Thyroid gland (tissue), 4 donors: Measurements from ENCODE around the gene DCLK2. TPM values are rescaled to one million over a fixed set of nuclear protein-coding genes. Genes with fewer than 3 reads are reported as not detected.

Experiments
- DNase-seq, 2 donors: peaks; one replicate each; pipeline ENCODE4 v3.0.0-alpha.2; 2019
- H3K27ac ChIP-seq, 3 donors: fragments of 200-600 bp; sonication (generic); 1 replicate in 2 of 3; 2 replicates in 1 of 3; pipeline ENCODE4 v1.5.1; 2016 to 2019; ENCODE audit warnings: mild to moderate bottlenecking in 1 of 3, moderate library complexity in 1 of 3
- H3K27me3 ChIP-seq: fragments of 200-600 bp; sonication (generic); one replicate; pipeline ENCODE4 v1.5.1; 2019
- H3K36me3 ChIP-seq, 2 donors: fragments of 200-600 bp; sonication (generic); one replicate each; pipeline ENCODE4 v1.5.1; 2016 to 2019
- H3K4me1 ChIP-seq, 2 donors: fragments of 200-600 bp; sonication (generic); one replicate each; pipeline ENCODE4 v1.5.1; 2017 to 2019
- H3K4me3 ChIP-seq, 3 donors: fragments of 200-600 bp; sonication (generic); replicated peaks in 1 of 3; 1 replicate in 2 of 3; 2 replicates in 1 of 3; pipeline ENCODE4 v1.5.1; 2016; ENCODE audit warnings: mild to moderate bottlenecking in 1 of 3
- H3K9me3 ChIP-seq: fragments of 200-600 bp; sonication (generic); one replicate; pipeline ENCODE4 v1.5.1; 2017
- POLR2A ChIP-seq, 2 donors: fragments of 450-650 bp; IDR thresholded peaks; one replicate each; pipeline ENCODE4 v1.6.1; 2017; ENCODE audit warnings: antibody characterized with exemption in 2 of 2, mild to moderate bottlenecking in 2 of 2, moderate library complexity in 1 of 2
- WGBS, 2 donors: methylation state at CpG; one replicate each; pipeline ENCODE4 v1.1.5; 2017; 5-methylcytosine and 5-hydroxymethylcytosine counted together
- intact Hi-C: fragments of 100-400 bp; cut with DNase I; formaldehyde crosslinking; loops from one replicate; pipeline ENCODE4 v1.15.1; 2023
- total RNA-seq, 4 donors: library from RNA; depleted of rRNA; stranded (reverse); fragments of >200 nt; gene quantifications; one replicate each; pipeline ENCODE4 v1.2.3, GENCODE V29; 2016
- TF ChIP-seq, protein P1 (sequence below), 6 experiments: fragments of 200-600 bp in 3 of 6; fragments of 450-650 bp in 3 of 6; sonication (generic) in 3 of 6; IDR thresholded peaks; one replicate each; pipeline ENCODE4 v1.5.1; 2016 to 2019; ENCODE audit warnings: antibody characterized with exemption in 6 of 6, mild to moderate bottlenecking in 2 of 6, inconsistent platforms in 1 of 6, moderate library complexity in 1 of 6

Gene DCLK2
- total RNA-seq, 4 donors from 2014 or later = 6.6 to 19.7 (median 12.3) TPM

DNA sequence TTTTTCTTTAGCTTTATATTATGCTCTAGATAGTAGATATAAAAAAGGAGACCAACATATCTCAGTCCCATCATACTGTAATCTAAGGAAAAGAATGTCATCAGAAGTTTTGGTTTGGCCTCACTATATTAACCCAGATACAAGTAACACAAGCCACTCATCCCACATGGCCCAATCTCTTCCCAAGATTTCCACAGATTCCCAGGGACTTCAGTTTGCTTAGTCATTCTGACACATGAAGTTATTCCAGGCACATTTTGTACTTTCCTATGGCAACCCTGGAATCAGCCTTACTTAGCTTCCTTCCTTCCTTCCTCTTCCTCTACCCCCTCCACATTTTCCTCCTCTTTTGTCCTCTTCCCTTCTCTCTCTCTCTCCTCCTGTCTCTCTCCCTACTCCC lies 21.7 kb upstream of the DCLK2 start:
- intact Hi-C loops = no loop called here
- Histone ChIP-seq H3K27ac (no peak overlapping the region), H3K27me3 (no peaks in the 10 kb centered on the region), H3K36me3 (no peaks in the 10 kb centered on the region), H3K9me3 (no peaks in the 10 kb centered on the region), H3K4me3 (no peak overlapping the region), H3K4me1 (no peaks in the 10 kb centered on the region)
- no peak for DNase-seq
- TF ChIP-seq, protein P1, sequence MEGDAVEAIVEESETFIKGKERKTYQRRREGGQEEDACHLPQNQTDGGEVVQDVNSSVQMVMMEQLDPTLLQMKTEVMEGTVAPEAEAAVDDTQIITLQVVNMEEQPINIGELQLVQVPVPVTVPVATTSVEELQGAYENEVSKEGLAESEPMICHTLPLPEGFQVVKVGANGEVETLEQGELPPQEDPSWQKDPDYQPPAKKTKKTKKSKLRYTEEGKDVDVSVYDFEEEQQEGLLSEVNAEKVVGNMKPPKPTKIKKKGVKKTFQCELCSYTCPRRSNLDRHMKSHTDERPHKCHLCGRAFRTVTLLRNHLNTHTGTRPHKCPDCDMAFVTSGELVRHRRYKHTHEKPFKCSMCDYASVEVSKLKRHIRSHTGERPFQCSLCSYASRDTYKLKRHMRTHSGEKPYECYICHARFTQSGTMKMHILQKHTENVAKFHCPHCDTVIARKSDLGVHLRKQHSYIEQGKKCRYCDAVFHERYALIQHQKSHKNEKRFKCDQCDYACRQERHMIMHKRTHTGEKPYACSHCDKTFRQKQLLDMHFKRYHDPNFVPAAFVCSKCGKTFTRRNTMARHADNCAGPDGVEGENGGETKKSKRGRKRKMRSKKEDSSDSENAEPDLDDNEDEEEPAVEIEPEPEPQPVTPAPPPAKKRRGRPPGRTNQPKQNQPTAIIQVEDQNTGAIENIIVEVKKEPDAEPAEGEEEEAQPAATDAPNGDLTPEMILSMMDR (IDR thresholded peaks at IDR 0.05) = no peak
- TF ChIP-seq POLR2A (IDR thresholded peaks at IDR 0.05) = no peak

DNA sequence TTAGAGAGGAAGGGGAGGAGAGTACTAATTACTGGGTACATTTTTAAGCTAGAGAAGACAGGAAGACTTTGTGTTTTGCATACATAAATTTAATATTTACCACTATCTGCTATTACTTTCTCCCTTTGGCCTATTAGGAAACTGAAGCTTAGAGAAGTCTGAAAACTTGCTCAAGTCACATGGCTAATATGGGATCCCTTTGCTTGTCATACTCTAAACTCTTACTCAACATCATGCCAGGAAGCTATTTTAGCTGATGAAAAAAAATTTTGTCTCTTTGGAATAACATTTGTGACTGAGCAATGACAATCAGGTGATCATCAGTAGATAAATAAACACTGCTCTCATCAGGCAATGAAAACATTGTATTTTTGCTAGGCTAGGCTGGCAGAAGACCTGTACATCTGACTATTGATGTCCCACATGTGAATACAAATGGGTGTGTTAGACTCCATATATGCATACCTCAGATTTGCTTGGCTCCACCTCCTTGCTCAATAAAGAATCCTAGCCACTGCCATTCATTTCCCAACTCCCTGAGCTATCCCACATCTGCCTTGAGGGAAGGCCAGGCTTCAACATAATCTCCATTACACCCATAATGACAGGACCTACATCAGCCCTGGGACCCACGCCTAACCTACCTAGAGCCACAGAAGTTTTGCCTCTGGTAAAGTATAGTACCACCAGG lies 17.0 kb upstream of the DCLK2 start:
- H3K27me3 ChIP-seq = no peaks in the 10 kb centered on the region
- no peaks in the 10 kb centered on the region for H3K36me3 ChIP-seq
- peaks cover 0 to 15% of the 10 kb centered on the region in 2 donors for H3K4me1 ChIP-seq
- DNase-seq = no peak
- no peak overlapping the region for H3K27ac ChIP-seq
- 33 to 55% methylated on average over 1 of the region's 1 CpG for WGBS, 2 donors
- H3K4me3 ChIP-seq = no peak overlapping the region
- intact Hi-C loops = no loop called here
- no peaks in the 10 kb centered on the region for H3K9me3 ChIP-seq
- no peak for TF ChIP-seq POLR2A (IDR thresholded peaks at IDR 0.05)
- TF ChIP-seq, protein P1 (IDR thresholded peaks at IDR 0.05) = no peak

DNA sequence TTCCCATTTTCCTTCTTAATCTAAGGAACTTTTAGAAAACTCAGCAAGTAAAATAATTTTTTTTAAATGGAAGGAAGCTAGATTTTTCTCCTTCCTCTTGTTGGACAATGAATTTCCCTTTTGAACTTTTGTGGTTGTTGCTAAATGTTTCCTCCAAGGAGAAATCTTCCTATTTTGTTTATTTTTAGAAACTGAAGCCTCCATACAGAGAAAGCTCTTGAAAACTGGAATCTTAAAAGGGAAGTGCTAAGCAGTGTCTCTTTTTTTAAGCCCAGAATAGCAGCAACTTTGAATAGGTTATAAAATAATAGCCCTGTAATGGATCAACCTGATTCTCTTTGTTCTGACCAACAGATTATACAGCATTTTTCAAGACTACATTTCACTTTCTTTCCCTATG lies 15.1 kb upstream of the DCLK2 start:
- H3K27me3 ChIP-seq = no peaks in the 10 kb centered on the region
- intact Hi-C loops = no loop called here
- H3K27ac ChIP-seq = no peak overlapping the region

DNA sequence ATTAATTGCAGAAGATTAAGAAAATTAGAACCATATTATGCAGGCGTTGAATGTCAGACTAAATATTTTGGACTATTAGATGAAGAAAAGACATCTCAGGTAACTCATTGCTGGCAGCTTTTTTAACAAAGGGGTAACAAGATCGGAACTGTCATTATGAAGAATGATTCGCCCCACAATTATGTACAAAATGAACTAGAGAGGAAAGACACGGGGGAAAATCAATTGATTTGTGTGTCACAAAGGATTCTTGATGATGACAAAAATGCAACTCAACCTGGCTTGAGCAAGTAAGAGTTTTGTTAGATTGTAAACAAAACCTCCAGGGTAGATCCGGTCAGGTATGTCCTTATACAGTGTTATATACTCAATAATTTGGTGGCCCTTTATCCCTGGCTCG lies 12.5 kb upstream of the DCLK2 start:
- no peaks in the 10 kb centered on the region for H3K36me3 ChIP-seq
- TF ChIP-seq, protein P1 (IDR thresholded peaks at IDR 0.05) = no peak
- no peak for TF ChIP-seq POLR2A (IDR thresholded peaks at IDR 0.05)
- no peaks in the 10 kb centered on the region for H3K9me3 ChIP-seq
- DNase-seq = no peak
- H3K27me3 ChIP-seq = no peaks in the 10 kb centered on the region
- intact Hi-C loops = no loop called here
- H3K27ac ChIP-seq = no peak overlapping the region
- no peak overlapping the region for H3K4me3 ChIP-seq
- 92 to 94% methylated on average over 6 of the region's 6 CpGs for WGBS, 2 donors
- peaks cover 0 to 15% of the 10 kb centered on the region in 2 donors for H3K4me1 ChIP-seq

More for the DNA sequence above, 15.1 kb upstream of the DCLK2 start:
- Histone ChIP-seq H3K4me1 (peaks cover 0 to 15% of the 10 kb centered on the region in 2 donors), H3K36me3 (no peaks in the 10 kb centered on the region), H3K9me3 (no peaks in the 10 kb centered on the region), H3K4me3 (no peak overlapping the region)
- TF ChIP-seq, protein P1 (IDR thresholded peaks at IDR 0.05) = no peak
- TF ChIP-seq POLR2A (IDR thresholded peaks at IDR 0.05) = no peak
- DNase-seq = no peak

DNA sequence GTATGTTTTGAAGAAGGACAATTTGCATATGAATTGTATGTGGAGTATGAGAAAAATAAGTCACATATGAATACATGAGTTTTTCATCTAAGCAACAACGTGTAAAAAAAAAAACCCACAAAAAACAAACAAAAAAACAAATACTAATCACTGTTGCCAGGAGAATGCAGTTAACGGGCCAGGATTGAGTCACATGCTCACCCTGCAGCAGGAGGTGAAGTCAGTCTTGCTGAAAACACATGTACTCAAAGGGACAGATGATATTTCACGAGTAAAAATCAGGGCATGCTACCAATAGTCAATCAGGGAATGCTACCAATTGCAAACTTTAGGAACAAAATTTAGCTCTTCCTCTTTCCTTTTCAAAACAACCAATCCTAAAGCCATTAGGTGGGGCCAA lies 10.4 kb upstream of the DCLK2 start:
- no peaks in the 10 kb centered on the region for H3K9me3 ChIP-seq
- no peaks in the 10 kb centered on the region for H3K36me3 ChIP-seq
- intact Hi-C loops = no loop called here
- WGBS, 2 donors = 70 to 83% methylated on average over 3 of the region's 3 CpGs
- TF ChIP-seq, protein P1 (IDR thresholded peaks at IDR 0.05) = no peak
- no peak for TF ChIP-seq POLR2A (IDR thresholded peaks at IDR 0.05)
- no peak overlapping the region for H3K4me3 ChIP-seq
- H3K27ac ChIP-seq = no peak overlapping the region
- no peak for DNase-seq
- peaks cover 0 to 13% of the 10 kb centered on the region in 2 donors for H3K4me1 ChIP-seq
- H3K27me3 ChIP-seq = no peaks in the 10 kb centered on the region
